SKM-1 (cell line): ENCODE results near the gene NOTUM.

Experiments used
- DNase-seq: peaks from one replicate; lab custom pipeline; 2025; ENCODE audit not compliant: unreplicated experiment; lab: John Stamatoyannopoulos, UW

Gene NOTUM

DNA sequence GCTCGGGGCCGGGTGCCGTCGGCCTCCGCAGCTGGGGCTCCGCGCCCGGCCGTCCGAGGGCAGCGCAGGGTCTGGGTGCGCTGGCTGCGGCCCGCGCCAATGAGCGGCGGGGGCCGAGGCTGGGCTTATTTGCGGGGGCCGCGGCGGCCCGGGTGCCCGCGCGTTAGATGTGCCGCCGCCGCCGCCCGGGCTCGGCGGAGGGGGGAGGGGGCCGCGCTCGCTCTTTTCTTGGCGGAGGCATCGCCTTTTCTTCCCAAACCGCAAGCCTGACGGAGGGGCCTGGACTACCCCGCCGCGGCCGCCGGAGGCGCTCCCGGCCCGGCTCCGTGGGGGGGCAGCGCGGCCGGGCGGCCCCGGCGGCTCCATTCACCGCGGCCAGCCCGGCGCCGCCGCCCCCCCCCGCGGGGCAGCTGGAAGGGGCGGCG lies at the start of gene NOTUM:
Gene NOTUM, minus strand, starts transcription at position 101 of the 425 bp plus-strand sequence. CDS start 278 bp downstream, outside the sequence.
- DNase-seq: no peak

DNA sequence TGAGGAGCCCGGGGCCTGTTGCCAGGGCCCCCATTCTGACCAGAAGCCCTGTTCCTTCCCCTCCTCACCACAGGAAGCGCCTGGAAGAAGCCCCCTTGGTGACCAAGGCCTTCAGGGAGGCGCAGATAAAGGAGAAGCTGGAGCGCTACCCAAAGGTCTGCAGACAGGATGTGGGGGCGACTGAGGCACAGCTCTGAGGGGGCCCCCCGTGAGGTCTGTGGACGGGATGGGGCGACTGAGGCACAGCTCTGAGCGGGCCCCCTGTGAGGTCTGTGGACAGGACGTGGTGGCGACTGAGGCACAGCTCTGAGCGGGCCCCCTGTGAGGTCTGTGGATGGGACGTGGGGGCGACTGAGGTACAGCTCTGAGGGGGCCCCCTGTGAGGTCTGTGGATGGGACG lies 48.4 kb upstream of the NOTUM start:
- DNase-seq: no peak

DNA sequence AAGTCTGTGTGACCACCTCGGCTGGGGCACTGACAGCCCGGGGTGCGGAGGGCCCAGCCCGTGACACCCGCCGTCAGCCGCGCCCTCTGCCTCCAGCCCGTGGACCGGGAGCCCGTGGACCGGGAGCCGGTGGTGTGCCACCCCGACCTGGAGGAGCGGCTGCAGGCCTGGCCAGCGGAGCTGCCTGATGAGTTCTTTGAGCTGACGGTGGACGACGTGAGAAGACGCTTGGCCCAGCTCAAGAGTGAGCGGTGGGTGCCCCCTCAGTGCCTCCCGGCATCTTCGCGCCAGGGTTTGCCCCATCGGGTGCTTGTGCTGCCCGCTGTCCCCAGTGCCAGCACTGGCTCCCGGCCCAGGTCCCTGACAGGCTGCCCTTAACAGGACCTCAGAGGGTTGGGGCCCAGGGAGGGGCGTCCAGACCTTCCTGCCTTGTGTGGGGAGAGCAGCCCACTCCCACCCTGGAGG lies 48.0 kb upstream of the NOTUM start:
- no peak for DNase-seq

DNA sequence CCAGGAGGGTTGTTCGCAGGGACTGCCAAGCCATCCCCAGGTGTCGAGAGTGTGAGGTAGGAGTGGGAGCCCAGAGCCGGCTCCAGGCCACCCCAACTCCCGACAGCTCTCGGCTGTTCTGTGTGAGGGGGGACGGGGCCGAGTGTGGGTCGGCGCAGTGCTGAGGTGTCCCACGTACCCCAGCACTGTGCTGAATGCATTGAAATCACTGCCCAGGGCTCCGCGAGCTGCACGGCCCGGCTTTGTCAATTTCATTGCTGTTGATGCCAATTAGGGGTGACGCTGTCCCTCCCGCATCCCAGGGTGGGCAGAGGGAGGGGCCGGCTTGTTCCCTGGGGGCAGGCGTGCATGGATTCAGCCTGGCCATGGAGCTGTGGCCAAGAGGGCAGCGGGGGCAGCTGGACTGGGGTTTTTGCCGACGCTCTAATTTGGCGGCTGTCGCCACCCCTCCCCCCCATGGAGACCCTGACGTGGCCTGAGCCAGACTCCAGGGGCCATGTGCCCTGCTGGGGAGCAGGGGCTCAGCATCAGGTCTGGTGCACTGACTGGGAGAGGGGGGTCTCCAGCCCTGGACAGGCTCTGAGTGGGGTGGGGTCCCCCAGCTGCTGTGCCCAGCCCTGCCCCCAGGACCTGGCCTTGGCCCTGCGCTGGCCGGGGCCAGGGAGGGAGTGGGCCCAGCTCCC lies 47.4 kb upstream of the NOTUM start:
- DNase-seq: no peak

DNA sequence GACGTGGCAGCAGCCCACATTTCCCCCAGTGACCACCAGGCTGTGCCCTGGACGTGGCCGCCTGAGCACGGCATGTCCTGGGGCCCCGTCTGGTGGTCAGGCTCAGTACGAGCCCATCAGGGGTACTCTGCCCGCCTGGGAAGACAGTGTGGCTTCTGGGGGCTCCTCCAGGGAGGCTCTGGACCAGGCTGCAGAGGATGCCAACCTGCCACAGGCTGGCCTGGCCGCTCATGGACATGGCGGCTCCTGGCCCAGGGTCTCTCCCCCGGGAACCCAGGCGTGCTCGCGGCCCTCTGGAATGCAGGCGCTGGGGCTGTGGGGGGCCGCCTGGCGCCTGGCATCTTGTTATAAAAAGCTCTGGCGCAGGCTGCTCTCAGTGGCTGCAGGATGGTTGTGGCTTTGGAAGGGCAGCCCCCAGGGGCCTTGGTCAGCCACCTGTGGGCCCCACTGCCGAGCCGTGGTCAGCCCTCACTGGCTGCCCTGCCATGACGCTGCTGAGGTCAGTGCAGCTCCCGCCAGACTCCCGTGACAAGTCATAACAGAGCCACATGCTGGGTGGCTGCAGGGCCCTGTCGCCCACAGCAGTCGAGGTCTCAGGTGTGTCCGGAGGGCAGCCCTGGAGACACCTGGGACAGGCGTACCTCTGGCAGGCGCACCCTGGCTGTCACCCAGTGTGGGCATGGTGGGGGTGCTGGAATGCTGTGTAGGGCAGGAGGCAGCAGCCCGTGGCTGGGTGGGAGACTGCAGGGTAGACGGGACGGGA lies 46.7 kb upstream of the NOTUM start:
- DNase-seq: no peak

DNA sequence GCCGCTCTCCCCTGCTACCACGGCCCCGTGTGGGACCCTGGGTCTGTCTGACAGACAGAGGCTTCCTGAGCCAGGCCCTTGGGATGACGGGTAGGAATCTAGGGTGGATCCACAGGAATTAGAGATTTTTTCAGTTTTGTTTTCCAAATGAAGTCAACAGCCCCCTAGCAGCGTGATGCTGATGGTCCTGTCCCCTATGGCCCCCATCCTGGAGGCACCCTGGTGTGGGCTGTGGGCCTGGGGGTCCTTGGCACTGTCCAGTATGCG lies 46.2 kb upstream of the NOTUM start:
- no peak for DNase-seq

DNA sequence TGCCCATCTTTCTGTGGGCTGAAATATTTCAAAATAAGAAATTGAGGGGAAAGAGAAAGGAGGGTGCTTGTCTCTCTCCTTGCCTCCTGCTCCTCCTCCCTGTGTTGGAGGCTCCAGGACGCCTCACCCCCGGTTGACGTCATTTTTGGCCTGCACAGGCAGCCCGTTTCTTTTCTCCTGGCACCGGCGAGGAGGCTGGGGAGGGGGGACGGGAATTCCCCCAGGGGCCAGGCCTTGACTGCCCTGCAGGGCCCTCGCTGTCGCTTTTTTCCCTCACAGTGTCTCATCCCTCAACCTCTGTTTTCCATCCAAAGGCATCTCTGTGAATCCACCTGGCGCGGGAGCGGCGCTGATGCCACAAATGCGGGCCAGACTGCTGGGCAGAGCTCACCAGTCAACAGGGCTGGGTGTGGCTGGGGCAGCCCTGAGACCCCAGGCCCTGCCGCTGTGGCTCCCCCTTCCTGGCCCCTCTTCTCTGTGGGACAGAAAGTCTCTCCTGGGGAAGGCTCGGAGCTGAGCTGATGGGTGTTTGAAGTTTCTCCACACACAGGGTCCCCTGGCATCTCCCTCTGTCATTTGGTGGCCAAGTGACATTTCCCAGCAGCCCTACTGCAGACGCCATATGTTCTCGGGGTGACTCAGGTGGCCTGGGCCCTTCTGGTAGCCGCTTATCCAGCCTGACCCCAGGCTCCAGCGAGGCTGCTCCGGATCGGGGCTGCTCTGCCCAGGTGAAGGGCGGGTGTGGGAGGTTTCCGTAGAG lies 45.7 kb upstream of the NOTUM start:
- DNase-seq: no peak

DNA sequence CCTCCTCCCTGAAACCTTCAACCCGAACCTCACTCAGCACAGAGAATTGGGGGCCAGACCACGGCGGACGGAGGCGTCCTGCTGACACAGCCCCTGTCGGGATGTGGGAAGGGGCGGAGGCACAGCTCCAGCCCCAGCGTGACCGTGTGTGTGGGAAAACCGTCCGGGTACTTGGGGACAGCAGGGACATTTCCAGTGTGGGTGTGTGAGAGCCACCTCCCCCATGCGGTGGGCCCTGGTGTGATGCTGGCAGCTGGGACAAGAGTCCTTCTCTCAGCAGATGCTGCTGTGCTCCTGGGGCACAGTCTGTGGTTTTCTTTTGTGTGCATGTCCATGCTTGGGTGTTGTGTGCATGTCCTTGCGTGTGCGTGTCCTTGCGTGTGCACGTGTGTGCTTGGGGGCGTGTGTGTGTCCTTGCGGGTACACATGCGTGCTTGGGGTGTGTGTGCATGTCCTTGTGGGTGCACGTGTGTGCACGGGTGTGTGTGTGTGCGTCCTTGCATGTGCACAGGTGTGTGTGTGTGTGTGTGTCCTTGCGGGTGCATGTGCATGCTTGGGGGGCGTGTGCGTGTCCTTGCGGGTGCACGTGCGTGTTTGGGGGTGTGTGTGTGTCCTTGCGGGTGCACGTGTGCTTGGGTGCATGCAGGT lies 44.8 kb upstream of the NOTUM start:
- DNase-seq: no peak

DNA sequence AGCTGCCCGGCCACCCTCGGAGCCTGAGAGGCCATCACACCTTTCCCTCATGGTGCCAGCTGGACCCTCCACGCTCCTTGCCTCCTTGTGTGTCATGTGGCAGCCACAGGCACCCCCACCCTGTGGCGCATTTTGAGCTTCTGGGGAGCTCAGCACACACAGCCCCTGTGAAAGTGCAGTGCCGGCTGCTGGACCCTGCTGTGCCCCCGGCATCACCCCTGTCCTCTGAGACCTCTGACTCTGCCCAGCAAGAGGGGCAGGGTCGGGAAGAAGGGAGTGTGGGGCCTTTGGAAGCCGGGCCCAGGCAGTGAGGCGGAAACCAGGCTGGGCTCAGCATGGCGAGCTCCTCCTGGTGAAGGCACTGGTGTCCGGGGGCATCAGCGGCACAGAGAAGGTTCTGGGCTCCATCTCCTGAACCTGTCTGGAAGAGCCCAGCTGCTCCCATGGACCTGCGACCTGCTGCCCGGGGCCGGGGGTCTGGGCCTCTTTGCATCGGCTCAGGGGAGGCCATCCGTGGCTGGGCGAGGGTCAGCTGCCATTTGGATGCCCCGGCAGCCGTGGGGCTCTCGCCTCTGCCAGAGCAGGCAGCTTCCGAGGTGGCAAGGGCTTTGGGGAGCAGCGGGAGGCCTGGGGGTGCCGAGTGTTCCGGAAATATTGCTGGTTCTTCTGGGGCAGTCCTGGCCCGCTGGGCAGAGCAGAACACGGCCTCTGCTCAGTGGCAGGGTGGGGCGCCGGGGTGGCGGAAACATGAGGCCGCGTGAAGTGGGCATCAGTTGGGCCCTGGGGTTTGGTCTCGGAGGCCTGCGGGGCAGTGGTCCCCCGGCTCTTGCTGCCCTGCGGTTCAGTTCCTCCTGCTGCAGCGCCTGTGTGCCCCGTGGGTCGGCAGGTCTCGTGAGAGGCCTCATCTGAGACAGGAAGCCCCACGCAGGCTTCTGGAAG lies 43.8 kb upstream of the NOTUM start:
- DNase-seq: no peak

DNA sequence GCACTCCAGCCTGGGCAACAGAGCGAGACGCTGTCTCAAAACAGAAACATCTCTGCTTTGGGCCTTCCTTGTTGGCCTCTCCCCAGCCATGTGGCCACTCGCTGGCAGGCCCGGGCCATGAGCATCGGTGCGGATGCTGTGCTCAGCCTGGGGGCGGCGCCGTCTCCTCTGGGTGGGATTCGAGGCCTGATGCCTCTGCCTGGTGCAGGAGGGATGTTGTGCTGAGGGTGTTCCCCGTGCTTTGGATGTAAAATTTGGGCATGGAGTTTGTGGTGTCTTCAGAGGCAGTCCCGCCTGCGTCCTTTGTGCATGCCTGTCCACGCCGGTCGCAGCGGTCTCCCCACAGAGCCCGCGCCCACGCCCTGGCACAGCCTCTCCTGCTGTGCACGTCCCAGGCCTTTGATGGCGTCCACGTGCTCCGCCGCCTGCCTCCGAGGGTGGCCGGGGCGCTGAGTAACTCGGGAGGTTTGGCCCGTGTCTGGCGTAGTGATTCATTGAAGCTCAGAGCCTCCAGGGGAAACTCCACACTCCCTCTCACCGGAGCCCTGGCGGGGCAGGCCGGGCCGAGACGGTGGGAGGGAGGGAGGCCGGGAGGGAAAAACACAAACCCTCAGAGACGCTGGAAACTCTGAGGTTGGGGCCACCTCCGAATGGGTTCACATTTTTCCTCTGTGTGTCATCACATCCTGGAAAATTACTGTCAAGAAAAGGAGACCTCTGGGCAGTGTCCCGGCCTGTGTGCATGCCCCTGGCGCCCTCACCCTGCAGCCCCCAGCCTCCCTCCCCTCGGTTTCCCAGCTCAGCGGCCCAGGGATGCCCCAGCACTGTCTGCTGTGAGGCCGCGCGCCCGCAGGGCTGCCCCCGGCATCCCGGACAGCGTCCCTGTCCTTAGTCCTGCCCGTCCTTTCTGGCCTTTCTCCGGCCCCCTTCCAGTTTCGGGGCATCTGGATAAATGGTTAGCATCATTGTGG lies 42.7 kb upstream of the NOTUM start:
- no peak for DNase-seq

DNA sequence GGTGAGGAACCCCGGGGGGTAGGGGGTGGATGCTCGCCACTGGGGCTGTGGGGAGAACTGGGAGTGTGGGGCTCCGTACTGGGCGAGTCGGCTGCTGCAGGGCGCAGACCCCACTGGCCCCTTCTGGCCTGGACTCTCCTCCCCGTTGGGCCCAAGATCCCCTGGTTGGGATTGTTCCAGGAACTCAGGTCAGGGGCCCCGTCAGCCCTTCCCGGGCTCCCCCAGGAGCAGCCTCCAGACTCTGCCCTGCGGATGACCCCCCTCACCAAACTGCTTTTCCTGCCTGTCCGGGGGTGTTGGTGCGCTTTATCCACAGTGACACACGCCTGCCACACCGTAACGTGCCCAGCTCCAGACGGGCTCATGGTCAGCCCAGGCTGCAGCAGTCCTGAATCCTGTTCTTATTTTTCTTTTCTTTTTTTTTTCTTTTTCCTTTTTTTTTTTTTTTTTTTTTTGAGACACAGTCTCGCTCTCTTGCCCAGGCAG lies 40.6 kb upstream of the NOTUM start:
- no peak for DNase-seq

DNA sequence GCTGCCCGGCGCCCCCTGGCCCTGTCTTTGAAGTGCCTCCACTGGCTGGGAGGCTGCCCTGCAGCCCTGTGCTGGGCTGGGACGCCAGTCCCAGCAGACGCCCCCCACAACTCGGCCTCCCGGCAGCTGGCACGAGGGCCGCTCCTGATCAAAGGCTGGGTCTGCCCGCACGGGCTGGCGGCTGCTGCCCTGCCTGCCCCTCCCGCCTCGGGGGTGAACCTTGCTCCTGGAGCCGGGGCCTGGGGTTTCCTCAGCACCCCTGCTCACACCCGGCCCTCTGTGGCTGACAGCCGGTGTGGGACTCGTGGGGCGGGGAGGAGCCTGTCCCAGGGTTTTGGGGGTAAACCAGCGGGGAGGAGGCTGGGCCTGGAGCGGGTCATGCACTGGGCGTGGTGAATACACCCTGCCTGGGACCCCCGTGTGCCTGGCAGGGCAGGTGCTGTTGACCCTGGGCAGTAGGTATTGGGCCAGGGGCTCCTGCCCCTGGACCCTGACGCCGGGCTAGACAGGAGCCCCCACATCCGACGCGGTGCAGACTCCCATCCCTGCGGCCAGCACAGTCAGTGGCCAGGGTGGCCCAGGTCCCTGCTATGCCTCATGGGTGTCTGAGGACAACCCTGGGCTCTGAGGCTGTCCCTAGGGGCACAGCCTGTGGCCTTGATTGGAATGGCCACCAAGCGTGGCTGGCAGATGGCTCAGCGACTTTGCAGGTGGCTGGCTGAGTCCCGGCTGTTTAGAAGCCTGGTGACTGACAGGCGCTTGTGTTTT lies 40.0 kb upstream of the NOTUM start:
- DNase-seq: no peak

DNA sequence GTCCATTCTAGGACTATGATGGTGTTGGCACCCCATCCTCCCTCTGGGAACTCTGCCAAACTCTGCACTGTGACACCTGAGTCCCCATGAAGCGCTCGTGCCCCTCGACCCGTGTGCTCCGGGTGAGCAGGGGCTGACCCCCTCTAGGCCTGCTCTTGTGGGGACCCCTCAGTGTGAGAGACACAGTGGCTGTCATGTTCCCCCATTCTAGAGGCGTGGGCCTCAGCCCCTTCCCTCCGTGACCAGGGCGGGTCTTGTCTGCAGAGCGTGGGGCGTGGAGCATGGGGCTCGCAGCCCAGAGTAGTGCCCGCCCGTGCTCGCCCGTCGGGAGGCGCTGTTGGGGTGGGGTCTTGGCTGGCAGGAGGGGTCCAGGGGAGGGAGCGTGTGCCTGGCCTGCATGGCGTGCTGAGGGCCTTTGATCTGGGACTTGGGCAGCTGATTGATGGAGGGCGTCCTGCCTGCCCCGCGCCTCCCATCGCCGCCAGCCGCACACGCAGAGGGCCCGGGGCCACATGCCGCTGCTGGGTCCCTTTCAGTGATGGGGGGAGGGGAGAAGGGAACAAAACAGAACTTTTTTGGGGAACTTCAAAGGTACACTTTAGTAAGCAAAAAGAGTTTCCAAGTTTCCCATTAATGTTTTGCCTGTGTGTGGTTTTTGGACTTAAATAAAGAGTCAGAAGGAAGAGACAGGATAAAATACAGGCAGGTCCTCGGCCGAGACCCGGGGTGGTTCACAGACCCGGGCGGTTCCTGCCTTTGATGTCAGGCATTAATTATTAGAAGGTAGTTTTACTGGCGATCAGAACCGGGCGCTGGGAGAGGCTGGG lies 39.2 kb upstream of the NOTUM start:
- no peak for DNase-seq

DNA sequence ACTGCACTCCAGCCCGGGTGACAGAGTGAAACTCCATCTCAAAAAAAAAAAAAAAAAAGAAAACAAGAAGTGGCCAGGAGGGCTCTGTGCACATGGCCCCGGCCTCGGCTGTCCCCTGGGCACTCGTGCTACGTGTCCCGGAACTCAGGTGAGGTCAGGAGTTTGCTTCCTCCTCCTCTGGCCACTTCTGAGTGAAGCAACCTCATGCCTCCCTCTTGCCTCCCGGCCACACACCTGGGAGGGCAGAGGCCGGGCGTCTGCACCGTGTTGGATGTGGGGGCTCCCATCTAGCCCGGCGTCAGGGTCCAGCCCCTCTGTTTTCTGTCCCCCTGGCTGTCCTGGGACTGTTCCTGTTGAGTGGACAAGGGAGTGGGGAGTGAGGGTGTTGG lies 38.6 kb upstream of the NOTUM start:
- DNase-seq: no peak

DNA sequence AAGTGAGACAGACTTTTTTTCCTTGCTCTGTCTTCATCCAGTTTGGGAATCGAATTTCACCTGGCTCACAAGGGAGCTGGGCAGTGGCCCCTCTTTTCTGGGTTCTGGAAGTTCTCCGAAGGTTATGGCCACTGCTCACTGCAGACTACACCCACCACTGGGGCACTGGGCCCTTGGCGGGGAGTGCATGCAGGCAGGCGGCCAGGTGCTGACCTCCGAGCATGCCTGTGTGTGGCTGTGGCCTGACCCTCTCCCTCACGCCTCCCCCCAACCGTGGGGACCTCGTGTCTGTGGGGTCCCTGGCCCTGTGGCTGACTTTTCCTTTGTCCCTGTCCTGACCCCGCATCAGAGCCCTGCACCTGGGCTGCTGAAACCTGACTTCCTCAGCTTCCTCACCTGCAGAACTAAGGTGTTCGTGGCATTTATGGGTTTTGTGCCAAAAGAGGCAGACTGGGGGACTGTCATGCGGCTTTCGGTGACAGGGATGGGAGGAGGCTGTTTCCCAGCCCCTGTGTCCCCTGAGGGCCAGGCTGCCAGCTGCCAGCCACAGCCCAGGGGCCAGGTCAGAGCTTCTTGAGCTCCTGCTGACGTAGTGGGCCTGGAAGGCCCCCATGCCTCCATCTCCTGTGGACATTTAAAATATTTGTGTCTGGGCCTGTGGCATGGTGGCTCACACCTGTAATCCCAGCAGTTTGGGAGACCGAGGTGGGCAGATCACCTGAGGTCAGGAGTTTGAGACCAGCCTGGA lies 37.9 kb upstream of the NOTUM start:
- DNase-seq: no peak

DNA sequence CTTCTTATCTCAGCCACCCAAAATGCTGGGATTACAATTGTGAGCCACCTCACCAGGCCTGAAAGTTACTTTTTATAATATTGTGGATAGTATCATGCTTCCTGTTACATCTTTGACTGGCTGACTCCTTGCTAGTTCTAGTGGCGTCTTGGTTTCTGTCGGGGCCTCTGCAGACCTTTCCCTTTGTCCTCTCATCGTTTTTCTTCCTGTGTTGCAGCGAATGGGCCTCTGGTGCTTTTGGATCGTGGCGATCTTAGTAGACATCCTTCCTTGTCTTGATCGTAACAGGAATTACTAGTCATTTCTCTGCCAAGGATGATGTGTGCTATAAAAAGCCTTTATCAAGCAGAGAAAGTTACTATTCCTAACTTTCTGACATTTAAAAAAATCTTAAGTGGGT lies 37.2 kb upstream of the NOTUM start:
- DNase-seq: no peak
